ENCODE data around the gene KAZALD1.

DNA sequence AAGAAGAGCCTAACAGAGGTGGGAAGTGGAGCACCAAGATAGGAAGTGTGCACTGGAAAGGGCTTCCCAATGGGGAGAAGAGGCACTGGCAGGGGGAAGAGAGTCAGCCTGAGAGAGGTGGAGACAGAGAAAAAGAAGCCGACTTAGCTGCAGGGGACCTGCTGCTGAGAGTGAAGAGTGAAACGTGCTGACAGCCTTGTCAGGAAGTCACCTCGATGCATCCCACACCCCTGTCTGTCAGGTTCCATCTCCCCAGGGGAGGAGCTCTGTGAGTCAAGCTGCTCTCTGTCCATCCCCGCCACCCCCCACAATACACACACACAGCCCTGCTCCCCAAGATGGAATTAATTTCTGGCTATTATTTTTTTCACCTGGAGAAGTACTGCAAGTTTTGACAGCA, 14.0 kb downstream of the KAZALD1 start:
- TF ChIP-seq, protein P1, sequence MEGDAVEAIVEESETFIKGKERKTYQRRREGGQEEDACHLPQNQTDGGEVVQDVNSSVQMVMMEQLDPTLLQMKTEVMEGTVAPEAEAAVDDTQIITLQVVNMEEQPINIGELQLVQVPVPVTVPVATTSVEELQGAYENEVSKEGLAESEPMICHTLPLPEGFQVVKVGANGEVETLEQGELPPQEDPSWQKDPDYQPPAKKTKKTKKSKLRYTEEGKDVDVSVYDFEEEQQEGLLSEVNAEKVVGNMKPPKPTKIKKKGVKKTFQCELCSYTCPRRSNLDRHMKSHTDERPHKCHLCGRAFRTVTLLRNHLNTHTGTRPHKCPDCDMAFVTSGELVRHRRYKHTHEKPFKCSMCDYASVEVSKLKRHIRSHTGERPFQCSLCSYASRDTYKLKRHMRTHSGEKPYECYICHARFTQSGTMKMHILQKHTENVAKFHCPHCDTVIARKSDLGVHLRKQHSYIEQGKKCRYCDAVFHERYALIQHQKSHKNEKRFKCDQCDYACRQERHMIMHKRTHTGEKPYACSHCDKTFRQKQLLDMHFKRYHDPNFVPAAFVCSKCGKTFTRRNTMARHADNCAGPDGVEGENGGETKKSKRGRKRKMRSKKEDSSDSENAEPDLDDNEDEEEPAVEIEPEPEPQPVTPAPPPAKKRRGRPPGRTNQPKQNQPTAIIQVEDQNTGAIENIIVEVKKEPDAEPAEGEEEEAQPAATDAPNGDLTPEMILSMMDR (IDR thresholded peaks at IDR 0.05): no peak
- TF ChIP-seq POLR2A (IDR thresholded peaks at IDR 0.05): no peak
